ENCODE measurements around the gene MAP3K5.

MAP3K5 gene

GRCh38 chr6:136672144-136672543, 120.1 kb downstream of the MAP3K5 start:
- DNase-seq = no peak

- DNase-seq = no peak
Measured at GRCh38 chr6:136669299-136669699, 123.0 kb downstream of the MAP3K5 start.

- DNase-seq = no peak
Measured at GRCh38 chr6:136668571-136668970, 123.7 kb downstream of the MAP3K5 start.

GRCh38 chr6:136666041-136666440, 126.2 kb downstream of the MAP3K5 start:
- no peak for DNase-seq

- DNase-seq = no peak
Measured at GRCh38 chr6:136662347-136663237, 129.7 kb downstream of the MAP3K5 start.

- no peak for DNase-seq
Measured at GRCh38 chr6:136660727-136661126, 131.6 kb downstream of the MAP3K5 start.

GRCh38 chr6:136659991-136660499, 132.2 kb downstream of the MAP3K5 start:
- no peak for DNase-seq

GRCh38 chr6:136658711-136659110, 133.6 kb downstream of the MAP3K5 start:
- DNase-seq = no peak

- DNase-seq = no peak
Measured at GRCh38 chr6:136657666-136658065, 134.6 kb downstream of the MAP3K5 start.

GRCh38 chr6:136656121-136656520, 136.2 kb downstream of the MAP3K5 start:
- no peak for DNase-seq

- DNase-seq = no peak
Measured at GRCh38 chr6:136655239-136656014, 136.8 kb downstream of the MAP3K5 start.

- DNase-seq = no peak
Measured at GRCh38 chr6:136654086-136654485, 138.2 kb downstream of the MAP3K5 start.

- no peak for DNase-seq
Measured at GRCh38 chr6:136652656-136653055, 139.6 kb downstream of the MAP3K5 start.

- no peak for DNase-seq
Measured at GRCh38 chr6:136651982-136652381, 140.3 kb downstream of the MAP3K5 start.

- DNase-seq = no peak
Measured at GRCh38 chr6:136647363-136647852, 144.9 kb downstream of the MAP3K5 start.

GRCh38 chr6:136646377-136646776, 145.9 kb downstream of the MAP3K5 start:
- DNase-seq = no peak

GRCh38 chr6:136644597-136644952, 147.7 kb downstream of the MAP3K5 start:
- DNase-seq = no peak

GRCh38 chr6:136643850-136644596, 148.3 kb downstream of the MAP3K5 start:
- DNase-seq = peak; percentile 79

- no peak for DNase-seq
Measured at GRCh38 chr6:136641873-136642465, 150.3 kb downstream of the MAP3K5 start.

GRCh38 chr6:136641166-136641565, 151.1 kb downstream of the MAP3K5 start:
- no peak for DNase-seq

GRCh38 chr6:136640132-136640915, 152.0 kb downstream of the MAP3K5 start:
- DNase-seq = no peak

GRCh38 chr6:136639702-136640101, 152.6 kb downstream of the MAP3K5 start:
- DNase-seq = no peak

Measured in right forelimb (tissue), 1 donor.